DND-41 (cell line): ENCODE results near the gene RPP25.

Experiments used
- ATAC-seq: fragments of 200-7000 bp; cut with Tn5 transposase; 3 replicates; pipeline ENCODE4 v1.9.1; 2021; ENCODE audit warnings: low read depth; ENCODE audit not compliant: insufficient read depth
- DNase-seq: peaks from one replicate; pipeline ENCODE4 v3.0.0-alpha.2; 2020
- H2AFZ ChIP-seq: 2 replicates; pipeline ENCODE4 v1.6.0; 2012; ENCODE audit warnings: low read depth, low read length
- H3K27ac ChIP-seq: 2 replicates; pipeline ENCODE4 v1.5.1; 2012; ENCODE audit warnings: low read length, inconsistent platforms
- H3K27me3 ChIP-seq: fragments of 200-600 bp; sonication (generic); 2 replicates; pipeline ENCODE4 v1.6.0; 2012; ENCODE audit warnings: low read length, mild to moderate bottlenecking, inconsistent platforms; ENCODE audit not compliant: insufficient read depth, poor library complexity
- H3K36me3 ChIP-seq: 2 replicates; pipeline ENCODE4 v1.5.1; 2012; ENCODE audit warnings: low read length, inconsistent platforms; ENCODE audit not compliant: insufficient read depth
- H3K4me1 ChIP-seq: 2 replicates; pipeline ENCODE4 v1.5.1; 2012; ENCODE audit warnings: mild to moderate bottlenecking, low read length; ENCODE audit not compliant: insufficient read depth
- H3K4me2 ChIP-seq: 2 replicates; pipeline ENCODE4 v1.6.0; 2012; ENCODE audit warnings: mild to moderate bottlenecking, moderate library complexity, low read length, inconsistent platforms; ENCODE audit not compliant: insufficient read depth
- H3K4me3 ChIP-seq, 2 experiments: fragments of 200-600 bp in 1 of 2; shearing (Covaris generic) in 1 of 2; 2 replicates each; pipeline ENCODE4 v1.5.1; 2012 to 2016; ENCODE audit warnings: inconsistent platforms in 2 of 2, low read length in 2 of 2, mild to moderate bottlenecking in 2 of 2, low read depth in 1 of 2, moderate library complexity in 1 of 2
- H3K79me2 ChIP-seq: 2 replicates; pipeline ENCODE4 v1.6.0; 2012; ENCODE audit warnings: low read length, inconsistent platforms; ENCODE audit not compliant: insufficient read depth
- H3K9ac ChIP-seq: 2 replicates; pipeline ENCODE4 v1.6.0; 2012; ENCODE audit warnings: low read depth, mild to moderate bottlenecking, inconsistent platforms, low read length, moderate library complexity
- H3K9me3 ChIP-seq: 2 replicates; pipeline ENCODE4 v1.5.1; 2012; ENCODE audit warnings: low read length, moderate library complexity, mild to moderate bottlenecking, inconsistent platforms; ENCODE audit not compliant: insufficient read depth, severe bottlenecking
- H4K20me1 ChIP-seq: 2 replicates; pipeline ENCODE4 v1.6.0; 2012; ENCODE audit warnings: low read length; ENCODE audit not compliant: insufficient read depth
- CTCF ChIP-seq: IDR thresholded peaks from 2 replicates; pipeline ENCODE4 v1.5.1; 2012; ENCODE audit warnings: borderline replicate concordance, low read length, moderate library complexity, mild to moderate bottlenecking; ENCODE audit not compliant: poor library complexity, severe bottlenecking; ENCODE audit errors: extremely low read depth
- EZH2 ChIP-seq: IDR thresholded peaks from 3 replicates; pipeline ENCODE4 v1.6.1; 2012; ENCODE audit warnings: borderline replicate concordance, low read depth, mild to moderate bottlenecking, moderate library complexity, low read length, inconsistent platforms; ENCODE audit not compliant: severe bottlenecking

The RPP25 gene

GRCh38 chr15:74906450-74907162, 50.0 kb downstream of the RPP25 start, which contains the start of gene FAM219B:
Gene FAM219B, minus strand, starts transcription at chr15:74906851. Its CDS starts 51 bp downstream, at chr15:74906800.
- Histone ChIP-seq H2AFZ (peak within 1 kb of the TSS; percentile 93), H3K27ac (peak within 1 kb of the TSS; percentile 72), H3K4me2 (peak within 1 kb of the TSS; percentile 68), H3K9me3 (no peaks in the 10 kb centered on the region), H3K36me3 (peaks cover 33% of the 10 kb centered on the region), H3K9ac (peak within 1 kb of the TSS; percentile 86), H3K27me3 (no peaks in the 10 kb centered on the region), H4K20me1 (no peaks in the 10 kb centered on the region), H3K79me2 (peaks cover 22% of the 10 kb centered on the region), H3K4me1 (peaks cover 24% of the 10 kb centered on the region), H3K4me3 (peak within 1 kb of the TSS; percentile 69 to 73)
- TF ChIP-seq CTCF, result no peak
- TF ChIP-seq EZH2, result no peak
- peak; percentile 76 for ATAC-seq
- peak; percentile 72 for DNase-seq

- H3K27ac ChIP-seq, result peak overlapping the region; percentile 72
- H2AFZ ChIP-seq, result peak overlapping the region; percentile 93
- peaks cover 22% of the 10 kb centered on the region for H3K79me2 ChIP-seq
- no peaks in the 10 kb centered on the region for H3K9me3 ChIP-seq
- no peaks in the 10 kb centered on the region for H3K27me3 ChIP-seq
- peak overlapping the region; percentile 69 to 73 for H3K4me3 ChIP-seq
- no peak for TF ChIP-seq EZH2
- no peak for TF ChIP-seq CTCF
- peak overlapping the region; percentile 86 for H3K9ac ChIP-seq
- DNase-seq, result peak; percentile 46
- ATAC-seq, result peak; percentile 68
- no peaks in the 10 kb centered on the region for H4K20me1 ChIP-seq
- H3K4me2 ChIP-seq, result peak overlapping the region; percentile 68
- peaks cover 27% of the 10 kb centered on the region for H3K4me1 ChIP-seq
- peaks cover 38% of the 10 kb centered on the region for H3K36me3 ChIP-seq
Observed at GRCh38 chr15:74906067-74906449, 50.5 kb downstream of the RPP25 start.
